ENCODE results near the gene MFSD12.

Gene MFSD12

DNA sequence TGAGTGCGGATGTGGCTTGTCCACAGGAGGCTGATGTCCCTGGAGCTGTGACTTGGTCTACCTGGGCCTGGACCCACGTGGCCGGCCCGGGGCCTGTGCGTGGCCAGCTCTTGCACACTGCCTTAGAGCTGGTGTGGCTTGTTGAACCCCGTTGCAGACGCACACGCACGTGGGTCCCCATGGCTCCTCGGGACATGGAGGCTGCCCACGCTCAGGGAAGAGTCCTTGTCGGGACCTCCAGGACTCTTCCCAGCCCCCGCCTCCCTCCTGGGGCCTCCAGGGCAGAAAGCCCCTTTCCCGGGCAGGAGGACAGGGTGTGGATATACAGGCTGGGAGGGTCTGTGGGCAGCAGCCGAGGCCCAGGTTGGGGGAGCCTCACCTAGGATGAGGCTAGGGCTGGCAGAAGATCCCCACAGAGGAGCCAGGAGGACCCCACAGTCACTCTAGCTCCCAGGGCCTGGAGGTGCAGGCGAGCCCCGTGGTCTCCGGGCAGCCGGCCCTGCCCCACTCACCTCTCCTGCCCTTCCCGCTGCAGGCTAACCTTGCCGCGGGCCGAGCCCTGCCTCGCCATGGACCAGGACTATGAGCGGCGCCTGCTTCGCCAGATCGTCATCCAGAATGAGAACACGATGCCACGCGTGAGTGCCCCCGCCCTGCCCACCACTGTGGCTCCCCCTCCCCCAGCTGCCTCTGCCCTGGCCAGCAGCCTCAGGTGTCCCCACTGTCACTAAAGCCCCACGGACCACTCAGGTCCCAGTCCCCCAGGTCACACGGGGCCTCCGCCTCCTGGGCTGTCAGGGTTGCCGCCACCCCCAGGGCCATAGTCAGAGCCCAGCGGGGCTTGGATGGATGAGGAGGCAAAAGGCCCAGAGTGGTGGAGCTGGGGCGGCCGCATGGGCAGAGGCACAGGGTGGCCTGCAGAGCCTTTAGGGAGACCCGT lies 34.7 kb downstream of the MFSD12 start:
- no peak for TF ChIP-seq CTCF (IDR thresholded peaks at IDR 0.05; ENCODE audit: extremely low read depth, insufficient read depth, missing control alignments)
- in situ Hi-C loops (cut with MboI; ENCODE audit: low pct_unique_long_range_greater_than_20kb, low sequenced_read_pairs, unreplicated experiment), result no loop called here

GRCh38 chr19:3521104-3521445 lies 36.3 kb downstream of the MFSD12 start:
- TF ChIP-seq CTCF (IDR thresholded peaks at IDR 0.05; ENCODE audit: extremely low read depth, insufficient read depth, missing control alignments), result no peak
- in situ Hi-C loops (cut with MboI; ENCODE audit: low pct_unique_long_range_greater_than_20kb, low sequenced_read_pairs, unreplicated experiment), result no loop called here
- DNase-seq (ENCODE audit: low spot score), result no peak

More for the DNA sequence above, 34.7 kb downstream of the MFSD12 start:
- DNase-seq (ENCODE audit: low spot score), result no peak

DNA sequence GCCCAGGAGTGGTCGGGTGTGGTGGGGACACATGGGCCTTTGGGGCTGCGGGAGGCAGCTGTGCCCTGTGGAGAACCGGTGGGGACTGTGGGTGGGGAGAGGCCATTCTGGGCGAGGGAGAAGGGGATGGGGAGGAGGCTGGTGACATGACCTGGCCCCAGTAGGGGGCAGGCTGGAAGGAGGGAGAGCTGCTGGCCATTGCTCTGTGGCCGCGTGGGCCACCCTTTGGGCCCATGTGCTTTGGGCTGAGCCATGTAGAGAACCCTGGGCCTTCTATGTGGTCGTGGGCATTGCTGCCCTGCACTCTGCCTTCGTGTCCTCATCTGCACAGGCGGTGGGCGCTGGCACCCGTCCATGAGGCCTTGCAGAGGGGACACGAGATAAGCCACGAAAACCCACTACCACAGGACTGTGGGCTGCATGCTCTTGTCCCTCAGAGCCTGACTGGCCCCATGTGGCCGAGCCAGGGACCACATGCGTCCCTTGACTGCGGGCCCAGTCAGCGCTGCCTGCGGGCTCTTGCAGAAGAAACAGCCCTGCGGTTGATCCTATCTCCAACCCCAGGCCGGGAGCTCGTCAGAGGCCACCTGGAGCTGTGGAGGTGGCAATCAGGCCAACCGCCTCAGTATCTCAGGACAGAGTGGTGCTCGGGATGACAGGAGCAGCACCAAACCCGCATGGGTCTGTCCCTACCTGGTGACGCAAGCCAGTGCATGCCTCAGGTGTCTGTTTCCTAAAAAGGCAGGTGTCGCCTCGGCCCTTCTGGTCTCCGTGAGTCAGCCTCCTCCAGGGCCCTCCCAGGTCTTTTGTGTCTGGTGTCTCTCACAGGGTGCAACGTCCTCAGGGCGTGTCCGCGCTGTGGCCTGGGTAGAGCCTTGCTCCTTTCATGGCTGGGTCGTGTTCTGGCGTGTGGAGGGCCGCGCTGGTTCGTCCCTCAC lies 37.0 kb downstream of the MFSD12 start:
- DNase-seq (ENCODE audit: low spot score), result no peak
- in situ Hi-C loops (cut with MboI; ENCODE audit: low pct_unique_long_range_greater_than_20kb, low sequenced_read_pairs, unreplicated experiment), result no loop called here
- TF ChIP-seq CTCF (IDR thresholded peaks at IDR 0.05; ENCODE audit: extremely low read depth, insufficient read depth, missing control alignments), result no peak

DNA sequence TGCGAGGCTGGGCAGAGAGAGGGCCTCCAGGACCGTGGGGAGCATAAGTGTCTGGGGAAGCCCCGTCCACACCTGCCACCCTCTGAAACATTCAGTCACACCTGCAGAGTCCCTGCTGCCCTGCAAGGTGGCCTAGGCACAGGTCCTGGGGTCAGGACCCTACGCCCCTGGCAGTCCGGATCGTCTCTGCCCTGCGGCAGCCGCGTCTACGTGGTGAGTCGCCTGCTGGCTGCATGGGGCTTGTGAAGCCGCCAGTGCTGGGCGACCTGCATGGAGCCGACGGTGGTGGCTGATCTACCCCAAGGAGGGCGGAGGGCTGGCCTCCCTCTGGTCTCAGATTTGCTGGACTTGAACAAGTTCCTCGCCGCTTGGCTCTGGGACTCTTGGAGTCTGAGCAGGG lies 38.3 kb downstream of the MFSD12 start:
- DNase-seq (ENCODE audit: low spot score), result no peak
- TF ChIP-seq CTCF (IDR thresholded peaks at IDR 0.05; ENCODE audit: extremely low read depth, insufficient read depth, missing control alignments), result no peak
- in situ Hi-C loops (cut with MboI; ENCODE audit: low pct_unique_long_range_greater_than_20kb, low sequenced_read_pairs, unreplicated experiment), result no loop called here

- no peak for TF ChIP-seq CTCF (IDR thresholded peaks at IDR 0.05; ENCODE audit: extremely low read depth, insufficient read depth, missing control alignments)
Measured at GRCh38 chr19:3518659-3519058, 38.7 kb downstream of the MFSD12 start.

GRCh38 chr19:3518255-3518654 lies 39.1 kb downstream of the MFSD12 start:
- DNase-seq (ENCODE audit: low spot score), result no peak
- in situ Hi-C loops (cut with MboI; ENCODE audit: low pct_unique_long_range_greater_than_20kb, low sequenced_read_pairs, unreplicated experiment), result no loop called here
- TF ChIP-seq CTCF (IDR thresholded peaks at IDR 0.05; ENCODE audit: extremely low read depth, insufficient read depth, missing control alignments), result no peak

More at GRCh38 chr19:3518659-3519058, 38.7 kb downstream of the MFSD12 start:
- no peak for DNase-seq (ENCODE audit: low spot score)
- in situ Hi-C loops (cut with MboI; ENCODE audit: low pct_unique_long_range_greater_than_20kb, low sequenced_read_pairs, unreplicated experiment), result no loop called here

All from GM13977 (cell line).